ENCODE data around the gene FUCA1.
A peak's percentile ranks its signal among the peaks of the same experiment; 100 is the strongest.

DNA sequence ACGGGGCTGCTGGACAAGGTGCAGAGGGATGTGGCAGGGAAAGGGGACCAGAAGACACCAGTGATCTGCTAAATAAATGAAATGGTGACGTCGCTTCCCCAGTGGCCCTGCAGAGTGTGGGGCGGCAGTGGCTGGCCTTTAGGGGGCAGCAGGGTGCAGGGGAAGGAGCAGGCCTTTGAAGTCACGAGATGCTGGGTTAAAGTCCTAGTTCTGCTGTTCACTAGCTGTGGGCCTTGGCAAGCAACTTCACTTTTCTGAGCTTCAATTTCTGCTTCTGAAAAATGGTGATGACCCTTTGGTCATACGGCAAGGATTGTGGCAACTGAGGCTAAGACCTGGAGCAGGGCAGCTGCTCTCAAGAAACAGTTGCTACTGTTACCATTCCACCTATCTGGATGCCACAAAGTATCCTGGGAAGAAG, 58.3 kb downstream of the FUCA1 start:
- TF ChIP-seq, protein P1, sequence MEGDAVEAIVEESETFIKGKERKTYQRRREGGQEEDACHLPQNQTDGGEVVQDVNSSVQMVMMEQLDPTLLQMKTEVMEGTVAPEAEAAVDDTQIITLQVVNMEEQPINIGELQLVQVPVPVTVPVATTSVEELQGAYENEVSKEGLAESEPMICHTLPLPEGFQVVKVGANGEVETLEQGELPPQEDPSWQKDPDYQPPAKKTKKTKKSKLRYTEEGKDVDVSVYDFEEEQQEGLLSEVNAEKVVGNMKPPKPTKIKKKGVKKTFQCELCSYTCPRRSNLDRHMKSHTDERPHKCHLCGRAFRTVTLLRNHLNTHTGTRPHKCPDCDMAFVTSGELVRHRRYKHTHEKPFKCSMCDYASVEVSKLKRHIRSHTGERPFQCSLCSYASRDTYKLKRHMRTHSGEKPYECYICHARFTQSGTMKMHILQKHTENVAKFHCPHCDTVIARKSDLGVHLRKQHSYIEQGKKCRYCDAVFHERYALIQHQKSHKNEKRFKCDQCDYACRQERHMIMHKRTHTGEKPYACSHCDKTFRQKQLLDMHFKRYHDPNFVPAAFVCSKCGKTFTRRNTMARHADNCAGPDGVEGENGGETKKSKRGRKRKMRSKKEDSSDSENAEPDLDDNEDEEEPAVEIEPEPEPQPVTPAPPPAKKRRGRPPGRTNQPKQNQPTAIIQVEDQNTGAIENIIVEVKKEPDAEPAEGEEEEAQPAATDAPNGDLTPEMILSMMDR (conservative IDR thresholded peaks at IDR 0.05 in 1 of 2, IDR thresholded peaks at IDR 0.05 in 1 of 2; ENCODE audit: extremely low read depth in 1 of 2, insufficient read depth in 1 of 2, low read depth in 1 of 2, low read length in 2 of 2) = peak; percentile 91
- TF ChIP-seq EZH2 (IDR thresholded peaks at IDR 0.05; ENCODE audit: borderline replicate concordance, low read length) = no peak
